GM19239 (cell line): ENCODE results near the gene MED25.

Experiments
- DNase-seq: peaks from one replicate; pipeline ENCODE4 v3.0.0; 2011; ENCODE audit warnings: low spot score; ENCODE audit not compliant: insufficient read length
- FAIRE-seq: peaks from 2 replicates; lab custom pipeline; 2011; peaks lifted over from hg19 to GRCh38; lab: Jason Lieb, UNC

The MED25 gene

DNA sequence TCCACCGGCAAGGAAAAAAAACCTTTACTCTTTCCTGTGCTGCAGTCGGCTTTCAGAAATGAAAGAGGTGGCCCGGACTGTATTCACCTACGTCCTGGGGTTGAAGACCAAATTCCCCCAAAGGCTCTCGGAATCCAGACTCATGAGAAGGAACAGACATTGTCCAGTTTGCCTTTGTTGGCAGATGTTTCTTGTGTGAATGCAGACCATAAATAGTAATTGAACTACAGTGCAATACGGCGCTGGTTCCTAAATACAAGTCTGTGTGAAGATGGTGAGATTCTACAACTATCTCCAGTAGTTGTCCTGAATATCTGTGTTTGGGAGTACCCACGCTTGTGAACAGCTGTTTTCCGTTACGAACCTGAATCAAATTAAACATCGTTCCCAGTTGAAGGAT lies 21.6 kb downstream of the MED25 start:
- no peak for FAIRE-seq

DNA sequence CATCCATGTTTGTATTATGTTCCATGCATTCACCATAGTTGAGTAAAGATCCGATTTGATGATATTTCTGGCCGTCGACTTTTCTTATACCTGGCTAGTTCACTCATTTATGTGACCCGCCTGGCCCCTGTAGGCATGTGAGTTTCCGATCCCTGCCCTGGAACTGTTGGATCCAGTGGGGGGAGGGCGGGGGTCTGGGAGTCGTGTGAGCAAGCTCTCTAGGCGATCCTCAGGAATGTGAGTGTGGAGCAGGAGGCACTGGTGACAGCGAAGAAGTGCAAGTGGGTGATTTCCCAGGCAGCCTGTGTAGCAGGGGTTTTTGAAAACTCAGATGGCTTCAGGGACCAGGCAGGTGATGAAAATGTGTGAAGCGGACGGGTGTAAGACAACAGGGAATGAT lies 22.2 kb downstream of the MED25 start:
- DNase-seq (no peak), FAIRE-seq (no peak)

More for the DNA sequence above, 21.6 kb downstream of the MED25 start:
- DNase-seq: no peak

DNA sequence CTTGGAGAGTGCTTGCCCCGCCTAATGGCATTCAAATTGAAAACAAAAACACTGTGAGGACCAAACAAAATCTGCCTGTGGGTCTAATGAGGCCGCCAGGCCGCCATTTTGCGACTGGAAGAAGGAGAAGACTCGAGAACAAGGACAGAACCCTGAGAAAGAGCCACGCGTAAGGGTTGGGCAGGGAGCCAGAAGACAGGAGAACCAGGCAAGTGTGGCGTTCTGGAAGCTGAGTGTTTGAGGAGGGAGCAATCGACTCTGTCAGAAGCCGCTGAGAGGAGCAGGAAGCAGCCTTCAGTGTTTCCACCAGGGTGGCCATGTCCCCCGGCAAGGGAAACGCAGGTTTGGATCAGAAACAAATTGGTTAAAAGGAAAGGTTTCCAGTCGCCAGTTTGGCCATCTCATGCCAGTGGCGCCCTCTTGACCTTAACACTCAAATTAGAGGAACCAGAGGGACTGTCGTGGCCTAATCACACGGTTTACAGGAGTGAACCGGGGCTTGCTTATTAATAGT lies 22.7 kb downstream of the MED25 start:
- DNase-seq (no peak), FAIRE-seq (no peak)

DNA sequence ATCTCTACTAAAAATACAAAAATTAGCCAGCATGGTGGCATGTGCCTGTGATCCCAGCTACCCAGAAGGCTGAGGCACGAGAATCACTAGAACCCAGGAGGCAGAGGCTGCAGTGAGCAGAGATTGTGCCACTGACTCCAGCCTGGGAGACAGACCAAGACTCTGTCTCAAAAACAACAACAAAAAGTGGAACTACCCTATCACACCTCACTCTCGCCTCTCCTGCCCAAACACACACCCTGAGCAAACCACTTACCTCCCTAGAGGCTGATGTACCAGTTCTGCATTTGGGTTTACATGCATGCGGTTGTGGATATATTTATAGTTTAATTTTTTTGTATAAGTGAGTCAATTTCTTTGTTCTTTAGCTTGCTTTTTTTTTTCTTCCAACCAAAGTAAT lies 25.2 kb downstream of the MED25 start:
- DNase-seq (no peak), FAIRE-seq (no peak)

DNA sequence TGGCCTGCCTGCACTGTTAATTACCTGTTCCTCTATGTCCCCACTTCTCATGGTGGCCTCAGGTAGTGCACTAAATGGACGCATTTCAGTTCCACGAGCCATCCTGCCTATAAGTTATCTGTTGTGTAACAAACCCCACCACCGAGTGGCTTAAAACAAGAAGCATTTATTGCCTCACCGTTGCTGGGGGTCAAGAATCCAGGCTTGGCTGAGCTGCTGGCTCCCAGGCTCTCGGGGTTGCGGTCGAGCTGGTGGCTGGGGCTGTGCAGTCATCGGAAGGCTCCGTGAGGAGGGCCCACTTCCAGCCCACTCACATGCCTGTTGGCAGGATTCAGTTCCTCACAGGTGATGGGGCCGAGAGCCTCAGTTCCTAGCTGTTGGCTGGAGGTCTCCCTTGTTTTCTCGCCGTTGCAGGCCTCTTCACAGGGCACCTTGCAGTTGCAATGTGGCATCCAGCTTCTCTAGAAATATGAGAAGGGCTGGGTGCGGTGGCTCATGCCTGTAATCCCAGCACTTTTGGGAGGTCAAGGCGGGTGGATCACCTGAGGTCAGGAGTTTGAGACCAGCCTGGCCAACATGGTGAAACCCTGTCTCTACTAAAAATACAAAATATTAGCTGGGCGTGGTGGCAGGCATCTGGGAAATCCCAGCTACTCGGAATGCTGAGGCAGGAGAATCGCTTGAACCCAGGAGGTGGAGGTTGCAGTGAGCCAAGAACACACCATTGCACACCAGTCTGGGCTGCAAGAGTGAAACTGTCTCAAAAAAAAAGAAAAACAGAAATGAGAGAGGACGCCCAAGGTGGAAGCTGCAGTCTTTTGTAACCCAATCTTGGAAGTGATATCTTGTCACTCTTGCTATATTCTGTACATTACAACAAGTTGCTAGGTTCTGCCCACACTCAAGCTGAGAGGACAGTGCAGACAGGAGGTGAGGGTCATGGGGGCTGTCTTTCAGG lies 26.3 kb downstream of the MED25 start:
- DNase-seq (no peak), FAIRE-seq (no peak)

DNA sequence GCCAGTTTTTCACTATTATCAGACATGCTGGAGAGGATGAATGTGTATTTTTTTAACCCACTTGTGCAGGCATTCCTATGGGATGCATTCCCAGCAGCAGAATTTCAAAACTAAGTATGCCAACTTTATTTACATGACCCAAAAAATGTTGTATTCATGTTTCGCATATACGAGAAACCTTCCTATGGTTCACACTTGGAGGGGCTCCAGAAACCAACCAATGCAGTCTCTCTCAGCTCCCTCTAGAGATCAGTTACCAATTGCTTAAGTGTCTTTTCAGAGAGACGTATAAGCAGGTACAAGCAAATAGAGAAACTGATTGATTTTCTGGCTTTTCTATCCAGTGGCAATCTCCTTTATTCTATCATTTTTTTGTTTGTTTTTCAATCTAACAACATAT lies 27.3 kb downstream of the MED25 start:
- FAIRE-seq (no peak), DNase-seq (no peak)

DNA sequence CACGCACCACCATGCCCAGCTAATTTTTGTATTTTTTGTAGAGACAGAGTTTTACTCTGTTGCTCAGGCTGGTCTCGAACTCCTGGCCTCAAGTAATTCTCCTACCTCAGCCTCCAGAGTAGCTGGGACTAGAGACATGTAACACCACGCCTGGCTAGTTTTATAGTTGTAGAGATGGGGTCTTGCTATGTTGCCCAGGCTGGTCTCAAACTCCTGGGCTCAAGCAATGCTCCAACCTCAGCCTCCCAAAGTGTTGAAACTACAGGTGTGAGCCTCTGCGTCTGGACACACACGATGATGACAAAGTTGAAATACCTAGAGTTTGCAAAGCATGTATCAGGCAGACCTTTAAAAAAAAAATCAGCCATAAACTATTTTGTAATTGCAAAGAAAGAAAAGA lies 28.3 kb downstream of the MED25 start:
- DNase-seq (no peak), FAIRE-seq (no peak)

DNA sequence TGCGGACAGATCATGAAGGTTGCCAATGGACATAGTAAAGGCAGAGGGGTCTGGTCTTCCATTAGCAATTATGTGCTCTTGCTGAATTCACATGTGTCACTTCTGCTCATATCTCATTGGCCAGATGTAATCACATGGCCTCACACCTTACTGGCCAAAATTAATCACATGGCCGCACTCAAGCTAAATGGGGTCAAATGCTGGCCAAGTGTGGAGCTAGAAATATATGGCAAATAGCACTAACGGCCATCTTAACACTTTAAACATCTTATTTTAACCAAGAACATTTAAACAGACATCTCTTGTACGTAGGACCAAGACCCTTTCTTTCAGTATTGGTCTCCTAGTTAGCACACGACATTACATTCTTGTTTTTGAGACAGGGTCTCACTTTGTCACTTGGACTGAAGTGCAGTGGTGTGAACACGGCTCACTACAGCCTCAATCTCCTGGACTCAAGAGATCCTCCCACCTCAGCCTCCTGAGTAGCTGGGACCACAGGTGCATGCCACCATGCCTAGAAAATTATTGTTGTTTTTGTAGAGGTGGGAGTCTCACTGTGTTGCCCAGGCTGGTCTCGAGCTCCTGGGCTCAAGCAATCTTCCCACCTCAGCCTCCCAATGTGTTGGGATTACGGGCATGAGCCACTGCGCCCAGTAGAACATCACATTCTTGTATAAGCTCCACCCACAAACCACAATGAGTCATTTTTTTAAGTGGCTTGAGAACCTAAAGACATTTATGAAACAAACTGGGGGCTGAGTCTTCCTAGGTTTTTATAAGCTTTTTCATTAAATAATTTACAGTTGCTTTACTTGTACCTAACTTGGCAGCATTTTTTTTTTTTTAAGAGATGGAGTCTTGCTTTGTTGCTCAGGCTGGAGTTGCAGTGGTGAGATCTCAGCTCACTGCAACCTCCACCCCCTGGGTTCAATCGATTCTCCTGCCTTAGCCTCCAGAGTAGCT lies 29.9 kb downstream of the MED25 start:
- DNase-seq: no peak
- no peak for FAIRE-seq

DNA sequence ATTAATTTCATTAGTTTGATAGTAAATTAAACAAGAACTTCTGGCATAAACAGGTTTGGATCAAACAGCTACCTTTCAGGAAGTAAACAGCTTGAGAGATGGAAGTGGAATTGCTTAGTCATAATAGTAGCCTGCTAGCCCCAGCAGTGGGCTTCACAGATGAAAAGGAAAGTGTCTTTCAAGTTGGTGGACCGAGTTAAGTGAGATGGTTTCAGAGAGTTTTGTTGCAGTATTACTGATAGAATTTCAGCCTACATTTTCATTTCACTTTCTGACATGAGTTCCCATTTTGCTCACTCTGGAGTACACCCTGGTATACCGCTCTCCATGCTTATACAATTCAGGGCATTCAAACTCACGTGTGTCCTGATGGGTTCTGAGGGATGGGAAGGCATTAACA lies 30.8 kb downstream of the MED25 start:
- DNase-seq (no peak), FAIRE-seq (no peak)

DNA sequence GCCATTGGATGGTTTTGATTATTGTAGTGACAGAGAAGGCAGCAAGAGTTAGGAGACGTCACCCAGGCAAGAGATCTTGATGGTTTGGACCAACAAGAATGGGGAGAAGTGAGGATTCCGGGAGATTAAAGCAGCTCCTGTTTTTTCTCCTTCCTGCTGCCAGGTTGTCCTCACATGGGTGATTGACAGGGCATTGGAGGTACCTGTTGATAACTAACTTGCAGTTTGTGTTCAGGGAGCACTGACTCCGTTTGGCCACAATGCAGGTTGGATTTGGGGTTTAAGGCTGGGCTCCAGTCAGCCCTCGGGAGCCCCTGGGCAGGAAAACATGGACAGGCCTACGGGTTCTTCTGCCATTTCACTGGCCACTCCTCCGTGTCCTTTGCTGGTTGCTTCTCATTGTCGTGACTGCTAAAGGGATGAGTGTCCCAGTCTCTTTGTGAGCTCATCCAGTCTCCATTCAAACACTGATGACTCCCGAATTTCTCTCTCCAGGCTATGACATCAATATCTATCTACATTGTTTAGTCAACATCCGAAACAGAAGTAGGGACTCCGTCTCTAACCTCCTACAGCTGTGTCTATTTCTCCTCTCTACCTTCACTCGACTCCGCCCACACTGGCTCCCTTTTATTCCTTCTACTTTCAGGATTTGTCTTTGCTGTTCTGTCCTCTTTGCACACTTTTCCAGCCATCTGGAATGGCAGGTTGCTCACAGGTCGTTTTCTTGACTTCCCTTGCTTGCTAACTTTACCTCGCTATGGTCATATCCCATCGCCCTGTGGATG lies 31.5 kb downstream of the MED25 start:
- no peak for DNase-seq
- no peak for FAIRE-seq

DNA sequence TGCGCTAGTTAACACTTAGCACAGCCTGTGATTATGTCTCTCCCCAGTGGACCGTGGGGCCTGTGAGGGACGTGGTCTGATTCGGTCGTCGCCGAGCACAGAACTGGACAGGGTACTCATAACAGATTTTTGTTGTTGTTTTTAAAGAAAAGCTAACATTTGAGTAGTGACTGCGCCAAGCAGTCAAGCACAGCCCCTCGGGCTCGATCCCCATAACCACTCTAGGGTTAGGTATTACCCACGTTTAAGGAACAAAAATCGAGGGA lies 32.1 kb downstream of the MED25 start:
- no peak for FAIRE-seq
- DNase-seq: no peak

DNA sequence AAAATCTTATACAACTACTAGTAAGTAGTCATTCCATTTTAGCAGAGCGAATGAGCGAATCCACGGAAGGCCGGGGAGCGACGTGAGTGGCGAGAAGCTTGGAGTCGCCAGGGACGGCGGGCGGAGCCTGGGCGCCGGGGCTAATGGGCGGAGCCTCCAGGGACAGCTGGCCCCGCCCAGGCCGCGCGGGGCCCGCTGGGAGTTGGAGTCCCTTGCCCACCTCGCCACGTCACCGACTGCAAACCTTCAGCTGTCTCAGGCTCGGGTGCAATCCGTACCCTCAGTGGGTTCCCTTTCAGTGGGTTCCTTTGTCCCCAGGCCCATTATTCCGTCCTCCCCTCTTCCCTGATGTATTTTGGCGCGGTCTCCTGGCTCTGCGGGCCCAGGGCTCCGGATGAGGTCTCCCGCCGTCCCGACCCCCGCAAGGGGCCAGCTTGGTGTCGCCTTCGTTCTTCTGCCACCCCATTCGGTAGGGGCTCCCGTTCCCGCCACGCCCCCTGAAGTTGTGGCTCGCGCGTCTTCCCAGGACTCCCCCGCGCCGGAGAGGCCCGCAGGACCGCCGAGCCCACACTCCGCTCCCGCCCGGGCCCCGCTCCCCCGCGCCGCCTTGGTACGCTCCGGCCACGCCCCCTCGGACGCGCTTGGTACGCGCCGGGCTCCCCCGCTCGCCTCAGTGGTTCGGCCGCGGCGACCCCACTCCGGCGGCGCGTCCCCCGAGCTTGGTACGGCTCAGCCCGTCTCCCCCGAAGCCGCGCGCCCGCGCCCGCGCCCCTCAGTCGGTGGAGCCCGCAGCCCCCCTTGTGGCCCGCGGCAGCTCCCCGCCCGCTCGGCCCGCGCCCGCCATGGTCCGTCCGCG lies 32.6 kb downstream of the MED25 start, which contains the start of gene PTOV1:
PTOV1 (plus strand) TSS at position 673 of the 856 bp plus-strand sequence.
- FAIRE-seq: peak; percentile 88

DNA sequence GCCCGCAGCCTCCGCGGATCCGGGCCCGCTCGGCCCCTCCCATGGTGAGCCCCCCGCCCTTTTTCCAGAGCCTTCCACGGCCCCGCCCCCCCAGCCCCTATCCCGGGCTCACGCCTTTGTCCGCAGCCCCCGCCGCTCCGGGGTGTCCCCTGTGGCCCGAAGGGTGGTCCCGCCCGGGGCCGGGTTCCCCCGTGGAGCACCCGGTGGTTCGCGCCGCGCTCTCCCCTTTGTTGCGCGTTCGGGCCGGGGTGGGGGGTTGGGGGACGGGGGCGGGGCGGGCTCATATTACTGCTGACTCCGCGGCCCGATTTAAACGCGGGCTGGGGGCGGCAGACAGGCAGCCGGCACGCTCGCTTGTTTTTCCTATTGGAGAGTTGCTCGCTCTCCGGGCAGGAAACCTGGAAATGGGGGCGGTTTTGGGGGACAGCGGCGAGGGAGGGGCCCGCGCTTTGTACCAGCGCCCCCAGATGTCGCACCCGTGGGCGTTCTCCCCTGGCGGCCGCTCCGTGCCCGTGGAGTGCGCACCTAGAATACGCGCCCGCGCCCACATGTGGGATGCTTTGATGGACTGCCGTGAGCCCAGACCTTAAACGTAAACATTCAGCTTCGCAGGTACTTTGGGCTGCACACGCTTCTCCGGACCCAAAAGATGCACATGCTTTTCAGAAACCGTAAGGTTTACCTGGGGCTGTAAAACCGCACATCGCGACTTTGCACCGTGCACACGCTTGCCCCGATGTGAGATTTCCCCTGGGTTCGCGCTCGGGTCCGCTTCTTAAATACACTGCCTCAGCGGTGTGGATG lies 33.6 kb downstream of the MED25 start:
- no peak for FAIRE-seq
- no peak for DNase-seq

More for the DNA sequence above, 32.6 kb downstream of the MED25 start, which contains the start of gene PTOV1:
- peak; percentile 97 for DNase-seq

DNA sequence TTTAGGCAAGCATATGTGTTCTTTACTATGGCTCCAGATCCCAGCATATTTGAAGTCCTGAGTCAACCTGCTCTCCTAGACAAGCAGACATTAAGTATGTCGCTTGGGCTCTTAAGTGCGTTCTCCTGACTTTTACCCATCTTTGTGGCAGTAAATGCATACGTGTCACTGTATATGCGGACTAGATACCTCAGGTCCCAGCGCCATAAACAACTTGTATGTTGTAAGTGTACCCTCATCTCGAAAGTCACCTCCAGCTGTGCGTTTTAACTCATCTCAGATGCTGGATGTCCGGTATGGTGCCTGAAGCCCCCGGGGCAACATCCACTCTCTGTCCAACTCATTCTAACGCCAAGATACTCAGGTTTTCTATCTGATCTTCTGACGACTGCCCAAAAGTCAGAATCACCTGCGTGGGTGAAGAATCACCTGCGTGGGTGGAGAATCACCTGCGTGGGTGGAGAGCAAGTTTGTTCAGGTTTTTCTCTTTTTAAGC lies 34.6 kb downstream of the MED25 start:
- DNase-seq (no peak), FAIRE-seq (no peak)

DNA sequence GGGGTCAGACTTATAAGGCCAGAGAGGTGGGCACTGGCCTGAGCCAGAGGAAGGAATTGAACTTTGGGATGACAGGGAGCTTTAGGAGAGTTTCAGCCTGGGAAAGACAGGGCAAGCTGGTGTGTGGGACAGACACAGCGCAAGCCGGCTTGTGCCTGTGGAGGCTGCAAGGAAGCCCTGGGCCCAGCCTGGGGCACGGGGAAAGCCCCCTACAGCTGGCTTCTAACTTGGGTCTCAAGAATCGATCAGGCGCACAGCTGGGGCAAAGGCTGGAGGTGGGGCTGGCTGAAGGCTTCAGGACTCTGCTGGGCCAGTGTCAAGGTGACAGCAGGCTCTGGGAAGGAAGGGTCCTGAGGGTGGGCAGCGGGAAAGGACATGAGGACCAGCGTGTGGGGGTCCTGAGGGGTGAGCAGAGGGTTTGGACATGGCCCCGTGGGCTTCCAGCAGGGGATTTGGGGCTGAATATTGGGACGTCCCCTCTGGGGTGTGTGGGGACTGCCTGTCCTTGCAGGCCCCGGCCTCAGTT lies 35.8 kb downstream of the MED25 start:
- FAIRE-seq: no peak
- no peak for DNase-seq

DNA sequence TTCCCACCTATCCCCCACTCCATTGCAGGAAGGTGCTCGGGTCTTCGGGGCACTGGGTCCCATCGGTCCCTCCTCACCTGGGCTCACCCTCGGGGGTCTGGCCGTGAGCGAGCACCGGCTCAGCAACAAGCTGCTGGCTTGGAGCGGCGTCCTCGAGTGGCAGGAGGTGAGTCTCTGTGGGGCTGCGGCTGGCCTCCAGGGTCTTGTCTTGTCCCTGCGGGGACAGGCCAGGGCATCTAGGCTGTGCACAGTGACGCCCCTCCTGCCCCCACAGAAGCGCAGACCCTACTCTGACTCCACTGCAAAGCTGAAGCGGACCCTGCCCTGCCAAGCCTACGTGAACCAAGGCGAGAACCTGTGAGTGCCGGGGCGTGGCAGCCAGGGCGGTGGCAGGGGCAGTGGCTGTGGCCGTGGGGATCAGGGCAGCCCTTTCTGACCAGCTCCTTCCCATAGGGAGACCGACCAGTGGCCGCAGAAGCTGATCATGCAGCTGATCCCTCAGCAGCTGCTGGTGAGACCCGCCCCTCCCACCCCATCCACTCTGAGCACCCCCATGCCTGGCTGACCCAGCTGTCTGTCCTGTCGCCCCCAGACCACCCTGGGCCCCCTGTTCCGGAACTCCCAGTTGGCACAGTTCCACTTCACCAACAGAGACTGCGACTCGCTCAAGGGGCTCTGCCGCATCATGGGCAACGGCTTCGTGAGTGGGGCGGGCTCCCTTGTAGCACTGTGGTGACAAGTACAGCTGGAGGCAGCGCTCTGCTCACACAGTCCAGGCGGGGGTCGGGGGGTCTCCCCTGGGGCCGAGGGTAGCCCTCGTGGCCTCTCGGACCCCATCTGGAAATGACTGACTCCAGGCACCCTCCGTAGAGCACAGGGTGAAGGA lies 36.5 kb downstream of the MED25 start:
- no peak for FAIRE-seq
- DNase-seq: no peak

DNA sequence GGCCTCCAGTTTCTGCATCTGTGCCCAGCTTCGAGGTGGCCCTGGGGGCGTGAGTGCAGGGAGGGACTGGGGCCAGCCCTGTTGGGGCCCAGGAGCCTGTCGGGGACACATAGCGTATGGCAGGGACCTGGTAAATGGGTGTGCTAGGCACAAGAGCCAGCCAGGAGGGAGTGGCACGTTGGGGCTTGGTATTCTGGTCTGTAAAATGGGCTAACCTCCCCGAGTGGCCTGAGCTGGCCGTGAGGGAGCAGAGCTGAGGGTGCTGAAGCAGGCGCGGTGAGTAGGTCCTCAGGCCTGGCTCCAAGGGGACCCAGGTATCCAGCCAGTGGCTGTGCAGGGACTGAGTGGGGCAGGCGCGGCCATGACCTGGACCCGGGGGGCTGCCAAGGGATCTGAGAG lies 37.2 kb downstream of the MED25 start:
- DNase-seq (no peak), FAIRE-seq (no peak)
